SK-N-SH treated with all-trans-retinoic acid at 6 μM for 48 hours (cell line): Measurements from ENCODE around the gene NCKAP5.

ENCODE experiments used
- ATAC-seq: fragments of 200-7000 bp; cut with Tn5 transposase; 3 replicates; pipeline ENCODE4 v1.9.1; 2020; ENCODE audit warnings: mild to moderate bottlenecking, moderate library complexity
- ARNTL ChIP-seq: fragments of 450-650 bp; formaldehyde crosslinking; IDR thresholded peaks from 2 replicates; pipeline ENCODE4 v1.5.0; 2020; ENCODE audit warnings: low read depth, mild to moderate bottlenecking, moderate library complexity, borderline replicate concordance
- BACH2 ChIP-seq: fragments of 250-450 bp; sonication (Bioruptor Pico); IDR thresholded peaks from 2 replicates; pipeline ENCODE4 v1.9.0; 2021; ENCODE audit warnings: mild to moderate bottlenecking, borderline replicate concordance
- CREB5 ChIP-seq: fragments of 250-450 bp; sonication (Bioruptor Pico); IDR thresholded peaks from 2 replicates; pipeline ENCODE4 v1.5.1; 2020; ENCODE audit warnings: low read depth, mild to moderate bottlenecking, moderate library complexity
- CSDC2 ChIP-seq: fragments of 250-450 bp; sonication (Bioruptor Pico); IDR thresholded peaks from 2 replicates; pipeline ENCODE4 v1.5.0; 2020; ENCODE audit warnings: mild to moderate bottlenecking, moderate library complexity
- CSRNP3 ChIP-seq: fragments of 250-450 bp; sonication (Bioruptor Pico); IDR thresholded peaks from 2 replicates; pipeline ENCODE4 v1.5.1; 2021; ENCODE audit warnings: mild to moderate bottlenecking, moderate library complexity
- GLIS3 ChIP-seq: fragments of 250-450 bp; sonication (Bioruptor Pico); IDR thresholded peaks from 2 replicates; pipeline ENCODE4 v1.5.0; 2020; ENCODE audit warnings: mild to moderate bottlenecking, moderate library complexity
- ISL1 ChIP-seq: fragments of 250-450 bp; sonication (Bioruptor Pico); IDR thresholded peaks from 2 replicates; pipeline ENCODE4 v2.1.2; 2022; ENCODE audit warnings: mild to moderate bottlenecking, moderate library complexity
- OSR1 ChIP-seq: fragments of 250-450 bp; sonication (Bioruptor Pico); IDR thresholded peaks from 2 replicates; pipeline ENCODE4 v1.8.0; 2022; ENCODE audit warnings: moderate library complexity, mild to moderate bottlenecking, inconsistent platforms
- PATZ1 ChIP-seq: fragments of 250-450 bp; sonication (Bioruptor Pico); IDR thresholded peaks from 2 replicates; pipeline ENCODE4 v1.8.0; 2020; ENCODE audit warnings: mild to moderate bottlenecking, moderate library complexity, borderline replicate concordance
- RARB ChIP-seq: fragments of 250-450 bp; sonication (Bioruptor Pico); IDR thresholded peaks from 2 replicates; pipeline ENCODE4 v1.8.0; 2021; ENCODE audit warnings: mild to moderate bottlenecking, moderate library complexity
- TCF4 ChIP-seq: fragments of 250-450 bp; sonication (Bioruptor Pico); IDR thresholded peaks from 2 replicates; pipeline ENCODE4 v1.8.0; 2021; ENCODE audit warnings: mild to moderate bottlenecking, moderate library complexity, borderline replicate concordance
- TSHZ2 ChIP-seq: fragments of 250-450 bp; sonication (Bioruptor Pico); IDR thresholded peaks from 2 replicates; pipeline ENCODE4 v1.5.0; 2020; ENCODE audit warnings: mild to moderate bottlenecking, moderate library complexity
- ZC3H10 ChIP-seq: fragments of 250-450 bp; sonication (Bioruptor Pico); IDR thresholded peaks from 2 replicates; pipeline ENCODE4 v1.5.1; 2021; ENCODE audit warnings: mild to moderate bottlenecking, moderate library complexity
- ZFP3 ChIP-seq: fragments of 250-450 bp; sonication (Bioruptor Pico); IDR thresholded peaks from 2 replicates; pipeline ENCODE4 v1.5.0; 2020; ENCODE audit warnings: mild to moderate bottlenecking, moderate library complexity
- ZFP30 ChIP-seq: fragments of 450-650 bp; formaldehyde crosslinking; IDR thresholded peaks from 2 replicates; pipeline ENCODE4 v1.5.0; 2022; ENCODE audit warnings: mild to moderate bottlenecking, moderate library complexity
- ZNF565 ChIP-seq: fragments of 450-650 bp; formaldehyde crosslinking; conservative IDR thresholded peaks from 2 replicates; pipeline ENCODE4 v1.5.0; 2020; ENCODE audit warnings: low read depth, mild to moderate bottlenecking, moderate library complexity
- ZNF70 ChIP-seq: fragments of 450-650 bp; formaldehyde crosslinking; IDR thresholded peaks from 2 replicates; pipeline ENCODE4 v1.5.0; 2020; ENCODE audit warnings: mild to moderate bottlenecking, moderate library complexity
- ZNF8 ChIP-seq: fragments of 450-650 bp; formaldehyde crosslinking; IDR thresholded peaks from 2 replicates; pipeline ENCODE4 v1.5.0; 2020; ENCODE audit warnings: mild to moderate bottlenecking, moderate library complexity

Gene NCKAP5

GRCh38 chr2:133421516-133422324 lies 146.5 kb downstream of the NCKAP5 start:
- no peak; the same call in 2 of the 3 replicates for ATAC-seq
- TF ChIP-seq ZNF70 (CRISPR knock-in tag) (no peak), OSR1 (CRISPR knock-in tag) (no peak), ISL1 (no peak), CSRNP3 (CRISPR knock-in tag) (no peak), PATZ1 (CRISPR knock-in tag) (no peak), BACH2 (CRISPR knock-in tag) (no peak), ZNF565 (no peak), RARB (CRISPR knock-in tag) (no peak), CREB5 (CRISPR knock-in tag) (no peak), ARNTL (CRISPR knock-in tag) (no peak), ZFP3 (CRISPR knock-in tag) (no peak), ZC3H10 (no peak), GLIS3 (no peak)

GRCh38 chr2:133420788-133421187 lies 147.5 kb downstream of the NCKAP5 start:
- ATAC-seq = no peak
- TF ChIP-seq OSR1 (CRISPR knock-in tag) = no peak
- no peak for TF ChIP-seq ISL1
- no peak for TF ChIP-seq PATZ1 (CRISPR knock-in tag)
- TF ChIP-seq ZFP30 = no peak
- no peak for TF ChIP-seq ARNTL (CRISPR knock-in tag)
- no peak for TF ChIP-seq ZC3H10
- no peak for TF ChIP-seq RARB (CRISPR knock-in tag)
- no peak for TF ChIP-seq ZNF8 (CRISPR knock-in tag)
- TF ChIP-seq TSHZ2 (CRISPR knock-in tag) = no peak
- no peak for TF ChIP-seq CREB5 (CRISPR knock-in tag)
- TF ChIP-seq TCF4 (CRISPR knock-in tag) = no peak

GRCh38 chr2:133418671-133419070 lies 149.6 kb downstream of the NCKAP5 start:
- no peak for TF ChIP-seq ISL1
- TF ChIP-seq CSDC2 (CRISPR knock-in tag) = no peak

More at GRCh38 chr2:133418671-133419070, 149.6 kb downstream of the NCKAP5 start:
- no peak for ATAC-seq
